ENCODE measurements around the gene USPL1. TPM values are rescaled to one million over a fixed set of nuclear protein-coding genes. Genes with fewer than 3 reads are reported as not detected.
"Not testable (repeated sequence)": the region's sequence is repeated elsewhere in the genome, so short reads cannot be mapped to it uniquely, and the experiment has no call there.

Gene USPL1
- polyA plus RNA-seq (2013, experiment 1 of 2; ENCODE audit: insufficient read length), result 9.4 TPM
- polyA plus RNA-seq (2013, experiment 2 of 2; ENCODE audit: insufficient read length), result 9.0 TPM

DNA sequence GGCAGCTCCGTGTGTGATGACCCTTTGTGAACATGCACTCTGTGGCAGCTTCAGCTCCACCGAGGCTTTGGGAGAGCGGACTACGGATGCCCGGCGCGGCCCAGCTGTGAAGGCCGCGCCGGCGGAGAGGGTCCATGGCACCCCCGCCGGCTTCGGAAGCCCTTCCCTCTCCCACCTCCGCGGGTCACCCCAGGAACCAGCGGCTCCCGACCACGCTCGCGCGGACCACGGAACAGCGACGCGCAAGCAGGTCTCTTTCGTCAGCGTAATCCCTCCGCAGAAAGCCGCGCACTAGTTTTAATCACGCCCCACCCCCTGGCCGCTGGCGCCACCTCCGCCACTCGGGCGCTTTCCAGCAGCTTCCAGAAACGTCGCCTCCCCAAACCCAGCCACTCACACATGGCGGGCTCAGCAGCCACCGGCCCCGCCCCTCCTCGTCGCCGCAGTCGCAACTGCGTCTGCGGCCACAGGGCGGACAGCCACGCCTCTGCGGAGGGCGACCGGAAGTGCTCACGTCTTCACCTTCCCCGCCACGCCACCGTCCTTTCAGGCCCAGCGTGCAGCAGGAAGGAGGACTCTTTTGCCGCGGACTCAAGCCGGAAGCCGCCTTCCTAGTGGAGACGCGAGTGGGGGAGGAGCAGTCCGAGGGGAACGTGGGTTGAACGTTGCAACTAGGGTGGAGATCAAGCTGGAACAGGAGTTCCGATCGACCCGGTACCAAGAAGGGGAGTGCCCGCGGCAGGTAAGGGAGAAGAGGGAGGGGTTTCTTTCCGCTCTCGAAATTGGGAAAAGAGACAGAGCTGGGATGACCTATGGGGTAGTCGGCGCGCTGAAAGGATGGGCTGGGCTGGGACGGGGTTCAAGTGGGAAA, at the start of gene USPL1:
Gene USPL1 (plus strand): TSS at position 606 of the 871 bp plus-strand sequence. CDS start 3,221 bp downstream, outside the sequence.
- peak; percentile 99 for DNase-seq

DNA sequence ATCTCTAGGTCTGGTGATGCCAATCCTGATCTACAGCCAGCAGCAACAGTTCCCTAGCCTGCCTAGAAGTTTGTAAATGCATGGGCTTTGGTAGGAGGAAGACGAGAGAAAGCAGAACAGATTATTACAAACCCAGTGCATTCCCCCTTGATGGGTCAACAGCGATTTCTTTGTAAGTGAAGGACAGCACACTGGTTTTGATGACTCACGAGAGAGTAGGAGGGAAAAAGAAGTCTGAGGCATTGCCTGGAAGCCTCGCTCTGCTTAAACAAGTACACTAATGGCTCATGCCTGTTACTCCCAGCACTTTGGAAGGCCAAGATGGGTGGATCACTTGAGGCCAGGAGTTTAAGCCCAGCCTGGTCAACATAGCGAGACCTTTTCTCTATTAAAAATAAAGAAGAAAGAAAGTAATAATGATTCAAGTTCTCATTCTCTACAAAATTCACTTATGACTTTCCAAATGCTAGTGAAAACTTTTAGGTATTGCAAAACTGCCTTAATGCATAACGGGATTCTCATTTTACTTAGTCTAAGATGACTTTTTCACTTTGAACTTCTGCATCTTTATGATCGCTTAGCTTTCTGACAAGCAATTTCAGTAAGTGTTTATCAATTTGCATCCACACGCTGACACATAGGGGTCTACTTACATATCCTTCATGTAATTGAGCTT, 47.7 kb upstream of the USPL1 start:
- peak; percentile 94 for DNase-seq

DNA sequence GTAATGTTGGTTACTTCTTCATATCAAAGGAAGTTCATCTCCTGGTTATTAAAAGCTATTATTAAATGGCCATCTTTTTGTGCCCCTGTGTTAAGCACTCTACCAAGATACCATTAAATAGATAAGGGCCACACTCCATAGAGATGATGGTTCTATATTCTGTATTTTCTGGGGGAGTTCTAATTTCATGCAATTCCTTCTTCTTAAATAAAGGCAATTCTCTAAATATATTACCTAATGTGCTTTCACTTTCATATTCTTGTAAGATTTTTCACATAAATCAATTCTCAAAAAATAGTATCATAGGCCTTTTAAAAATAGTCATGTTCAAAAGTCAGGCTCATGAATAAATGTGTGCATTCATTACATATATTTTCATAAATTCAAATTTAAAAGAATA, 47.0 kb upstream of the USPL1 start:
- DNase-seq, result no peak

GRCh38 chr13:30572859-30573275, 44.9 kb upstream of the USPL1 start:
- DNase-seq, result peak; percentile 58

- DNase-seq, result peak; percentile 40
Observed at GRCh38 chr13:30576528-30576927, 41.2 kb upstream of the USPL1 start.

GRCh38 chr13:30577401-30577852, 40.3 kb upstream of the USPL1 start:
- DNase-seq, result peak; percentile 88

GRCh38 chr13:30580852-30581502, 36.7 kb upstream of the USPL1 start:
- no peak for DNase-seq

GRCh38 chr13:30581582-30581981, 36.1 kb upstream of the USPL1 start:
- DNase-seq, result no peak

GRCh38 chr13:30584051-30584731, 33.5 kb upstream of the USPL1 start:
- no peak for DNase-seq

DNA sequence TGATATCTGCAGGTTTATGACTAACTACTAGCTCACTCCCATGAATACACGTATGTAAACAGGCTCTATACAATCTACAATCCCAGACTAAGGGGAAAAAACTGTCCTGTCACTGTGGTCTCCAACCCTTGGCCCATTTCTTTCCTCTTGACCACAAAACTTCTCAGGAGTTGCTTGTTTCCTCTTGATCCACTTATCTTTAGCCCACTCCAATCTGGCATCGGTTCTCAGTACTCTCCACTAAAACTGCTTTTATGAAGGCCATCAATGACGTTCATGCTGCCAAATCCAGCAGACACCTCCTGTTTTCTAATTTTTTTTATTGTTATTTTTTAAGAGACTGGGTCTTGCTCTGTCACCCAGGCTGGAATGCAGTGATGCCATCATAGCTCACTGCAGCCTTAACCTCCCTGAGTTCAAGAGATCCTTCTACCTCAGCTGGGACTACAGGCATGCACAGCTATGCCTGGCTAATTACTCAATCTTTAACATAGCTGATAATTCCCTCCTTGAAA, 31.9 kb upstream of the USPL1 start:
- peak; percentile 58 for DNase-seq

GRCh38 chr13:30587231-30587630, 30.5 kb upstream of the USPL1 start:
- no peak for DNase-seq

DNA sequence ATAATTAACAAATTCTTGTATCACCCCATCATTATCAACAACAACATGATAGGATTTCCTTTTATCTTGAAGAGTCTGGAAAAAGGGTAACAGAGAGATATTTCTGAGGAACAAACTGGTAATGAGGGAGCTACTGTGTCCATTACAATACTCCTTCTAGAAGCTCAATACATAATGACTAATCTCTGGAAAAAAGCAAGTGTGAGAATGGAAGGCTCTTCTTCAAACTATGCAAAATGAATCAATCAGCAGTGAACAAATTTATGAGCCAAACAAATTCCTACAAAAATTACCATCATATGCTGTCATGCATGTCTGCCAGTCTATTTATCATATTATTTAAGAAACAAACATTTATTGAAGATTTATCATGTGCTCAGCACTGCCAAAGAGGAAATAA, 30.0 kb upstream of the USPL1 start:
- no peak for DNase-seq

DNA sequence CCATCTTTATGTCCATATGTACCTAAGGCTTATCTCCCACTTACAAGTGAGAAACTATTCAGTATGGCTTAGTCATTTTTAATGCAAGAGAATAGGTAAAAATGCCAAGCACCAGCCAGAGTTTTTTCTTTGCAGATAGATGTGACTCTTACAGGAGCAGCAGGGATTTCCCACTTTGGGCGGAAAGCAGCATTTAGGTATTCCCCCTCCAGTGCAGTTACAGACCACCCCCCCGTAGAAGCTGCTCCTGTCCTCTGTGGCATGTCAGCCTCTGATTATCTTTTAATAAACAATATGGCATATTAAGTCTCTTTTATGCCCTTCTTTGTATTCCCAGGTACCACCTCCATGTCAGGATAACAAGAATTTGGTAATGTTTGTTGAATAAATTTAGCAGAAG, 24.7 kb upstream of the USPL1 start:
- DNase-seq, result no peak

- no peak for DNase-seq
Observed at GRCh38 chr13:30600496-30600895, 17.2 kb upstream of the USPL1 start.

- no peak for DNase-seq
Observed at GRCh38 chr13:30601836-30602235, 15.9 kb upstream of the USPL1 start.

- DNase-seq, result no peak
Observed at GRCh38 chr13:30605052-30605451, 12.7 kb upstream of the USPL1 start.

DNA sequence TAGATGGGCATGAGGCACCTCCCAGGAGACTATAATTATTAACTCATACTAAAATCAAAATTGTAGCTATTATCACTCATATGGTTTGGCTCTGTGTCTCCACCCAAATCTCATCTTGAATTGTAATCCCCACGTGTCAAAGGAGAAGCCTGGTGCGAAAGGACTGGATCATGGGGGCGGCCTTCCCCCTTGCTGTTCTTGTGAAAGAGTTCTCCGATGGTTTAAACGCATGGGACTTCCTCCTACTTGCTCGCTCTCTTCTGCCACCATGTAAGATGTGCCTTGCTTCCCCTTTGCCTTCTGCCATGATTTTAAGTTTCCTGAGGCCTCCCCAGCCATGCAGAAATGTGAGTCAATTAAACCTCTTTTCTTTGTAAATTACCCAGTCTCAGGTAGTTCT, 10.5 kb upstream of the USPL1 start:
- DNase-seq, result not testable (repeated sequence)

DNA sequence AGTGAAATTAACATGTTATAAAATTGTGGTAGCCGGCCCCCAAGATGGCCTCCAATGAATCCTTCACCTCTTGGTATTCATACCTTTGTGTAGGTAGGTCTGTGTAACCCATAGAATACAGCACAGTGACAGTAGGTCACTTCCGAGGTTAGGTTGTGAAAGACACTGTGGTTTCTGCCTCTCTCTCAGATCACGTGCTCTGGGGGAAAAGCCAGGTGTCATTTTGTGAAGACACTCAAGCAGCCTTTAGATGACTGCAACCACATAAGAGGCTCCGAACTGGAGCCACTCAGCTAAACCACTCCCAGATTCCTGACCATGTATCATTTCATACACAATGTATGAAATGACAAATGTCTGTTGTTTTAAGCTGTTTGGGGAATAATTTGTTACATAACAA, 9.8 kb upstream of the USPL1 start:
- DNase-seq, result peak; percentile 9

- DNase-seq, result no peak
Observed at GRCh38 chr13:30608364-30608763, 9.4 kb upstream of the USPL1 start.

GRCh38 chr13:30610311-30610710, 7.4 kb upstream of the USPL1 start:
- no peak for DNase-seq

- DNase-seq, result no peak
Observed at GRCh38 chr13:30615481-30615865, 2.2 kb upstream of the USPL1 start.

GRCh38 chr13:30615866-30616541, 1.7 kb upstream of the USPL1 start:
- DNase-seq, result peak; percentile 24

Measured in fibroblast of skin of back (primary cell).